ENCODE data around the gene SECISBP2L. TPM values are rescaled to one million over a fixed set of nuclear protein-coding genes. Genes with fewer than 3 reads are reported as not detected.

Gene SECISBP2L
- total RNA-seq, 4 donors from 2014 or later, result 40.3 to 54.0 (median 44.0) TPM

GRCh38 chr15:49088996-49089395 lies 42.8 kb upstream of the SECISBP2L start:
- DNase-seq (ENCODE audit: extremely low spot score), result no peak
- 87% methylated on average over 4 of the region's 4 CpGs for WGBS
- Histone ChIP-seq H3K27ac (replicated peaks in 1 of 4) (no peak overlapping the region), H3K27me3 (no peaks in the 10 kb centered on the region), H3K9me3 (no peaks in the 10 kb centered on the region), H3K4me3 (no peak overlapping the region), H3K36me3 (no peaks in the 10 kb centered on the region), H3K4me1 (no peaks in the 10 kb centered on the region)
- intact Hi-C loops (cut with DNase I), result no loop called here
- TF ChIP-seq POLR2AphosphoS5 (IDR thresholded peaks at IDR 0.05), result no peak
- no peak for TF ChIP-seq CTCF (IDR thresholded peaks at IDR 0.05)
- no peak for TF ChIP-seq EP300 (IDR thresholded peaks at IDR 0.05)
- no peak for TF ChIP-seq POLR2A (IDR thresholded peaks at IDR 0.05; ENCODE audit: low read depth)

GRCh38 chr15:49085696-49086459 lies 39.6 kb upstream of the SECISBP2L start:
- Histone ChIP-seq H3K4me3 (no peak overlapping the region), H3K4me1 (no peaks in the 10 kb centered on the region), H3K9me3 (no peaks in the 10 kb centered on the region), H3K27ac (replicated peaks in 1 of 4) (no peak overlapping the region), H3K27me3 (no peaks in the 10 kb centered on the region), H3K36me3 (no peaks in the 10 kb centered on the region)
- intact Hi-C loops (cut with DNase I), result no loop called here
- DNase-seq (ENCODE audit: extremely low spot score), result no peak
- WGBS, result 71% methylated on average over 5 of the region's 5 CpGs
- no peak for TF ChIP-seq POLR2A (IDR thresholded peaks at IDR 0.05; ENCODE audit: low read depth)
- no peak for TF ChIP-seq EP300 (IDR thresholded peaks at IDR 0.05)
- no peak for TF ChIP-seq CTCF (IDR thresholded peaks at IDR 0.05)
- TF ChIP-seq POLR2AphosphoS5 (IDR thresholded peaks at IDR 0.05), result no peak

- H3K27ac ChIP-seq (replicated peaks in 1 of 4), result no peak overlapping the region
- no peak overlapping the region for H3K4me3 ChIP-seq
- no peak for DNase-seq (ENCODE audit: extremely low spot score)
- H3K27me3 ChIP-seq, result no peaks in the 10 kb centered on the region
- 92% methylated on average over 3 of the region's 3 CpGs for WGBS
- TF ChIP-seq EP300 (IDR thresholded peaks at IDR 0.05), result no peak
- TF ChIP-seq POLR2A (IDR thresholded peaks at IDR 0.05; ENCODE audit: low read depth), result no peak
- no peak for TF ChIP-seq POLR2AphosphoS5 (IDR thresholded peaks at IDR 0.05)
- TF ChIP-seq CTCF (IDR thresholded peaks at IDR 0.05), result no peak
- no peaks in the 10 kb centered on the region for H3K36me3 ChIP-seq
- intact Hi-C loops (cut with DNase I), result no loop called here
- H3K4me1 ChIP-seq, result no peaks in the 10 kb centered on the region
- H3K9me3 ChIP-seq, result no peaks in the 10 kb centered on the region
Observed at GRCh38 chr15:49084285-49084570, 38.0 kb upstream of the SECISBP2L start.

GRCh38 chr15:49083401-49084284 lies 37.4 kb upstream of the SECISBP2L start:
- no peaks in the 10 kb centered on the region for H3K9me3 ChIP-seq
- no peaks in the 10 kb centered on the region for H3K36me3 ChIP-seq
- no peak for TF ChIP-seq EP300 (IDR thresholded peaks at IDR 0.05)
- no peak for TF ChIP-seq POLR2A (IDR thresholded peaks at IDR 0.05; ENCODE audit: low read depth)
- TF ChIP-seq CTCF (IDR thresholded peaks at IDR 0.05), result no peak
- no peak for TF ChIP-seq POLR2AphosphoS5 (IDR thresholded peaks at IDR 0.05)
- no peak overlapping the region for H3K4me3 ChIP-seq
- no peak overlapping the region for H3K27ac ChIP-seq (replicated peaks in 1 of 4)
- WGBS, result 82% methylated on average over 5 of the region's 5 CpGs
- intact Hi-C loops (cut with DNase I), result no loop called here
- H3K27me3 ChIP-seq, result no peaks in the 10 kb centered on the region
- no peaks in the 10 kb centered on the region for H3K4me1 ChIP-seq
- DNase-seq (ENCODE audit: extremely low spot score), result no peak

All from esophagus muscularis mucosa (tissue), 4 donors.